ENCODE data around the gene SRPX2.

DNA sequence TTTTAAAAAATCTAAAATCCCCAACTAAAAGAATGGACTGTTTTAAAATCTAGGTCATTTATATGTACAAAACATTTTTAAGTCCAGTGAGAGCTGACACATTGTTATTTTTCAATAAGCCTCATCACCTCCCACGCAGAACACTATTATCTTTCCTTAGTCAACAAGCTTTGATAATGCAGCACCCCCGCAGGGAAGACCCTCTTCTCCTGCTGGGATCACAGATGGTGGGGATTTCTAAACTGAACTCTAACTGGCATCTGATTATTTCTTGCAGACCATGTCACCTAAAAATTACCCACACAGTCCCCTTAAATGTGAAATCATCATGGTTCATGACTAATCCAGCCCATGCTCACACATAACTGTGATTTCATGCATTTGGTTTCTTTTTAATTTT, 76.3 kb downstream of the SRPX2 start:
- TF ChIP-seq SMC3 (IDR thresholded peaks at IDR 0.05; ENCODE audit: low read depth, low read length) = no peak
- no peak for TF ChIP-seq CHD2 (IDR thresholded peaks at IDR 0.05; ENCODE audit: low read length, partially characterized antibody)
- no peak for TF ChIP-seq FOXJ3 (CRISPR knock-in tag; IDR thresholded peaks at IDR 0.05)
- TF ChIP-seq, protein P1, sequence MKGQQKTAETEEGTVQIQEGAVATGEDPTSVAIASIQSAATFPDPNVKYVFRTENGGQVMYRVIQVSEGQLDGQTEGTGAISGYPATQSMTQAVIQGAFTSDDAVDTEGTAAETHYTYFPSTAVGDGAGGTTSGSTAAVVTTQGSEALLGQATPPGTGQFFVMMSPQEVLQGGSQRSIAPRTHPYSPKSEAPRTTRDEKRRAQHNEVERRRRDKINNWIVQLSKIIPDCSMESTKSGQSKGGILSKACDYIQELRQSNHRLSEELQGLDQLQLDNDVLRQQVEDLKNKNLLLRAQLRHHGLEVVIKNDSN (IDR thresholded peaks at IDR 0.05; ENCODE audit: borderline replicate concordance, low read depth) = no peak
- no peak for TF ChIP-seq GABPA (IDR thresholded peaks at IDR 0.05; ENCODE audit: low read depth)
